RPMI7951 (cell line): Measurements from ENCODE around the gene GNA15. TPM values are rescaled to one million over a fixed set of nuclear protein-coding genes. Genes with fewer than 3 reads are reported as not detected.
A peak's percentile ranks its signal among the peaks of the same experiment; 100 is the strongest.

ENCODE experiments used
- DNase-seq: peaks from one replicate; pipeline ENCODE4 v3.0.0-alpha.2; 2012; ENCODE audit warnings: low read depth
- total RNA-seq: library from RNA; depleted of rRNA; stranded (reverse); fragments of >200 nt; shearing (Covaris generic); gene quantifications from 2 replicates; pipeline ENCODE4 v1.2.3, GENCODE V29; 2014

The GNA15 gene
- total RNA-seq, 1 experiment from 2014 or later, result 36.5 TPM

DNA sequence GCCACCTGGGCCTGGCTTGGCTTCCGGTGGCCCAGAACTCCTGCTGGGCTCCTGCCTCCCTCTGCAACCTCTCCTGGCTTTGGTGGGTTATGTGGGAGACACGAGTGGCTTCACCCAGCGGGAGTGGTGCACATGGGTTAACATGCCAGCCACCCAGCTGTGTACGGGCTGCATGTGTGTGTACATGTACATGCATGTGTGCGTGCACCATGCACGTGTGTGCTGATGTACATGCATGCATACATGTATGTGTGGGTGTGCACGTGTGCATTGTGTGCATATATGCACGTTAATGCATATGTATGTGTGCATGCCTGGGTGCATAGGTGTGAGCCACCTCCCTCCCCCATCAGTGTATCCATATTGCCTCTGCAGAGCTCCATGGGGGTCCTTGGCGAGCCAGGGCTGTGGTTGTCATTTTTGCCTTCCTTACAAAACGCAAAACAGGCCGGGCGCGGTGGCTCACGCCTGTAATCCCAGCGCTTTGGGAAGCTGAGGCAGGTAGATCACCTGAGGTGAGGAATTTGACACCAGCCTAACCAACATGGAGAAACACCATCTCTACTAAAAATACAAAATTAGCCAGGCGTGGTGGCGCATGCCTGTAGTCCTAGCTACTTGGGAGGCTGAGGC is 29.2 kb upstream of the GNA15 start:
- DNase-seq, result no peak

- DNase-seq, result no peak
These were observed 28.2 kb upstream of the GNA15 start for GRCh38 chr19:3107658-3108057.

DNA sequence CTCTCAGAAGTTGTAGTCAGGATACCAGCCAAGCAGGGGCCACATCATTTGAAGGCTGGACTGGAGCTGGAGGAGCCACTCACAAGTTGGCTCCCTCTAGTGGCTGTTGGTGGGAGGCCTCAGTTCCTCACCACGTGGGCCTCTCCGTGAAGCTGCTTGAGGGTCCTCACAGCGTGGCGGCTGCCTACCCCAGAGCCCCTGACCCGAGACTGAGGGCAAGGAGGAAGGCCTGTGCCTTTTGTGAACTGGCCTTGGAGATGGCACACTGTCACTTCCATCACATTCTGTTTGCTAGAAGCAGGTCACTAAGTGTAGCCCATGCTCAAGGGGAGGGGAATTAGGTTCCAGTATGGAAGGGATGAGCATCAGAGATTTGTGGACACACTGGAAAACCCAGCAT is 27.1 kb upstream of the GNA15 start:
- DNase-seq, result peak; percentile 48

DNA sequence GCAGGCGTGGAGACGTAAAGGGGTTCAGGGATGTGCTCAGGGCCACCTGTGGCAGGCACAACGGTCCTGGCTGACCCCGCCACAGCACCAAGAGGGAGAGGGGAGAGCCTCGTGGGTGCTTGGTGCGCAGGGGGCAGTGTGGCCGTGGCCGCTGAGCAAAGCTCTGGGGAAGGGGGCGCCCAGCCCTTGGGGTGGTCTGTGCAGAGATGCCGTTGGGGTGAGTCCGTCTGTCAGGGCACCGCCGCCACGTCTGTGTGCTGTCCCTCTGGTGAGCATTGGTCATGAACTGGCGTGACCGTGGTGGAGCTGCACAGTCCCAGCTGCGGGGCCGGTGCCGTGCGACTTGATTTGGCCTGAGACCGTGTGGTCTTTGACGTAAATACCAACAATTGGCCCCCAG is 26.3 kb upstream of the GNA15 start:
- DNase-seq, result no peak

DNA sequence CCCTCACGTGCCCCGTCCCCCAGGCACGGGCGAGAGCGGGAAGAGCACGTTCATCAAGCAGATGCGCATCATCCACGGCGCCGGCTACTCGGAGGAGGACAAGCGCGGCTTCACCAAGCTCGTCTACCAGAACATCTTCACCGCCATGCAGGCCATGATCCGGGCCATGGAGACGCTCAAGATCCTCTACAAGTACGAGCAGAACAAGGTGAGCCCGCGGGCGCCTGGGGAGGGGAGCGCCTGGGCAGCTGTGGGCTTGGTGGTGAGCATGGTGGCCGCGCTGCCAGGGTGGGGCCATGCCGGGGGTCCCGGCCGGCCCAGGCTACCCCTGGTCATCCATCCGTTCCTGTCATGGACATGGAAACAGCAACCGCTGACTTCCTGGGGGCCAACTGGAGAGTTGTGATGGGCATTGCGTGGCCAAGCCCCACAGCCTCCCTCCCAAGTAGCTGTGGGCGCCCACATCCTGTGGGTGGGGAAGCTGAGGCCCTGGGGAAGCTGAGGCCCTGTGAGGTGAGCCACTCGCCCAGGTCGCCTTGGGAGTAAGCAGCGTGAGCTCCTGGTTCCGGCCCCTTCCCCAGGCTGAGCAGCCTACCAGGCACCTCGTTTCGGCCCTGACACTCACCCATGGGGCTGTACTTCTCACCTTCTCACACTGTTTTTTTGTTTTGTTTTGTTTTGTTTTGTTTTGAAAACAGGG is 25.6 kb upstream of the GNA15 start:
- no peak for DNase-seq

DNA sequence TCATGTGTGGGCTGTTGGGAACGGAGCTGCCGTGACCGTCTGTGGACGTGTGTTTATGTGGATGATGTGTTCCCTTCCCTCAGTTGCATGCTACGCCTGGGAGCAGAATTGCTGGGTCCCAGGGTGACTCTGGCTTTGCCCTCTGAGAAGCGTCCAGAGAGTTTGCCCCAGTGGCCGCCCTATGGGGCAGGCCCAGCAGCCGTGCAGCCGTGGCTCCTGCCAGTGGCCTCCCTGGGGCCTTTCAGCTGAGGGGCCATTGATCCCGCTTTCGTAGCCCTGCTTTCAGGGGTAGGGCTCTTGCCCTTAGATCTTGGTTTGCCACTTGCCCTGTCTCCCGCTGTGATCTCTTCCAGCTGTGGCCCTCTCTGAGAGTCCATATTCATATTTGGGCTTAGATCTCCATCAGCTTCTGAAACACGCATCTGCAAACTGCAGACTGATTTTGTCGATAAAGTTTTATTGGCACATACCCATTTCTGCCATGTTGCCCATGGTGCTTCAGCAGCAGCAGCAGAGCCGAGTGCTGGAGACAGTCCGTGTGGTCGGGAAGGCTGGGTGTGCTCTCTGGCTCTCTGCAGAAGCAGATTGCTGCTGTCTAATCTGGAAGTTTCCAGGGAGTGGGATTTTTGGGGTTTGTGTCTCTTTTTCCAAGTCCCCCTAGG is 24.1 kb upstream of the GNA15 start:
- DNase-seq, result no peak

DNA sequence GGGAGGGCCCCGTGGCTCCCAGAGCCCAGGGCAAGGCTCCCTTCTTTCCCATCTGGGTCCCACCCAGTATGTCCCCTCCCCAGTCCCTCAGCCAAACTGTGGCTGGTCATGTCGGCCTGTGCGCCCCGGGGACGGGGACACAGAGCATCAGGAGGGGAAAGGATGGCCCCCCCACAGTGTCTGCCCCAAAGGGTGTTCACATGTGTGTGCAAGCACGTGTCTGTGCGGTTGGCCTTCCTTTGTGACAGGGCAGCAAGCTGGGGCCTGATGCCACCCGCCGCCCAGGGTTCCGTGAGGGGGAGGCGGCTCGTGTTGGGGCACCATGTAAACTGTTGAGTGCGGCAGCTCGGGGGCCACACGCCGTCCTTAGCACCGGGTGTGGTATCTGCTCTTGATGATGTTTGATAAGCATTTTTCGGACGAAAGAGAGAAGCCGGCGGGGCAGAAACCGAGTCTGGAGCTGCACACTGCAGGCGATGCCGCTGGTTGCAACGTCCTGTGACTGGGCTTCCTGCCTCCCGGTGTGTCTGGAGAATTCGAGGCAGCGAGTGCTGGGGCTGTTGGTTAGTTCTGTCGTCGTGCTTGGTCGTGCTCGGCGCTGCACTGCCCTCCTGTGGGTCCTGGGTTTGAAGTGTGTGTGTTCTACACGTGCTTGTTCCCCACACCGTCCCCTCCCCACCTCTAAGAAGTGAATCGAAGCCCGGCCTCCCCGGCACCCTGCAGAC is 23.3 kb upstream of the GNA15 start:
- no peak for DNase-seq

DNA sequence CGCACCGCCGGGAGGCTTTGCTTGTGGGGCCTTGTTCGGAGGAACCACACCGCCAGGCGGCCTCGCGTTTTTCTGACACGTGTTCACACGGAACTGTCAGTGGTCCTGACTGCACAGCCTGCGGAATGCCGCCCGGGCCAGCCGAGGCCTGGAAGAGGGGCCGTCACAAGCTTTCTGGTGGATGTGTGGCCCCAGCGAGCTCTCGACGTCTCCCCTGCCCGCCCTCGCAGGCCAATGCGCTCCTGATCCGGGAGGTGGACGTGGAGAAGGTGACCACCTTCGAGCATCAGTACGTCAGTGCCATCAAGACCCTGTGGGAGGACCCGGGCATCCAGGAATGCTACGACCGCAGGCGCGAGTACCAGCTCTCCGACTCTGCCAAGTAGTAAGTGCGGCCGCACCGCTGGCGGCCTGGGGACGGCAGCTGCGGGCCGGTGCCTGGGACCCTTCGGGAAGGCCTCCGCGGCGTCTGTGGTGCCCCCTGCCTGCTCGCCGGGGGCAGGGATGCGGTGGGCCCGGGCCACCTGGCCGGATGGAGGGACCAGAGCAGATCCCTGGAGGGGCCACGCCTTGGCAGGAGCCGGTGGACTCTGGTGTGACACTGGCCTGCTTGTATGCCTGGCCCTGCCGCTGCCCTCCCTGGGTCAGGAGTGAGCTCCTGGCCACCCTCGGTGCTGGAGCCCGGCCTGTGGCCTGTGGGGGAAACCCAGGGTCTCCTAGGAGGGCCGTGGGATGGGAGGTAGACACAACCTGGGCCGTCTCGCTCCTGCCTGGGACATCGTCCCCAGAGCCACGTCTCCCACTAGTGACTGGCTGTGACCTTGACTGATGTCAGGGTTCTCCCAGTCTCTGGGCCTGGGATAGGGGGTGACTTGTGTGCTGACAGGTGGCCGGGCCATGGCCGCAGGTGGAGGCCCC is 22.5 kb upstream of the GNA15 start:
- DNase-seq, result no peak

- DNase-seq, result no peak
These were observed 21.7 kb upstream of the GNA15 start for GRCh38 chr19:3114018-3114726.

DNA sequence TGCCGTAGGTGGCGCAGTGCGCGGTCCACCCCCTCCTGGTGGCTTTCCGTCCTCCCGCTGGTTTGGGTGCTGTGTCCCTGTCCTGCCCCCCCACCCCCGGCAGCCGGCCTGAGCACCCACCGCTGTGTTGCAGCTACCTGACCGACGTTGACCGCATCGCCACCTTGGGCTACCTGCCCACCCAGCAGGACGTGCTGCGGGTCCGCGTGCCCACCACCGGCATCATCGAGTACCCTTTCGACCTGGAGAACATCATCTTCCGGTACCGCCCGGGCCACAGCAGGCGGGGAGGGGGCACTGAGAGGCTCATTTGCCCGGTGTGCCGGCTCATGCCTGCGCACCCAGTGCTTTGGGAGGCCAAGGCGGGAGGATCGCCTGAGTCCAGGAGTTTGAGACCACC is 21.0 kb upstream of the GNA15 start:
- no peak for DNase-seq

GRCh38 chr19:3115411-3115810 is 20.4 kb upstream of the GNA15 start:
- no peak for DNase-seq

- DNase-seq, result no peak
These were observed 19.8 kb upstream of the GNA15 start for GRCh38 chr19:3115916-3116602.

- no peak for DNase-seq
These were observed 19.2 kb upstream of the GNA15 start for GRCh38 chr19:3116621-3117020.

GRCh38 chr19:3117716-3118115 is 18.1 kb upstream of the GNA15 start:
- no peak for DNase-seq

GRCh38 chr19:3118232-3119070 is 17.4 kb upstream of the GNA15 start:
- DNase-seq, result no peak

- DNase-seq, result no peak
These were observed 16.7 kb upstream of the GNA15 start for GRCh38 chr19:3119071-3119595.

DNA sequence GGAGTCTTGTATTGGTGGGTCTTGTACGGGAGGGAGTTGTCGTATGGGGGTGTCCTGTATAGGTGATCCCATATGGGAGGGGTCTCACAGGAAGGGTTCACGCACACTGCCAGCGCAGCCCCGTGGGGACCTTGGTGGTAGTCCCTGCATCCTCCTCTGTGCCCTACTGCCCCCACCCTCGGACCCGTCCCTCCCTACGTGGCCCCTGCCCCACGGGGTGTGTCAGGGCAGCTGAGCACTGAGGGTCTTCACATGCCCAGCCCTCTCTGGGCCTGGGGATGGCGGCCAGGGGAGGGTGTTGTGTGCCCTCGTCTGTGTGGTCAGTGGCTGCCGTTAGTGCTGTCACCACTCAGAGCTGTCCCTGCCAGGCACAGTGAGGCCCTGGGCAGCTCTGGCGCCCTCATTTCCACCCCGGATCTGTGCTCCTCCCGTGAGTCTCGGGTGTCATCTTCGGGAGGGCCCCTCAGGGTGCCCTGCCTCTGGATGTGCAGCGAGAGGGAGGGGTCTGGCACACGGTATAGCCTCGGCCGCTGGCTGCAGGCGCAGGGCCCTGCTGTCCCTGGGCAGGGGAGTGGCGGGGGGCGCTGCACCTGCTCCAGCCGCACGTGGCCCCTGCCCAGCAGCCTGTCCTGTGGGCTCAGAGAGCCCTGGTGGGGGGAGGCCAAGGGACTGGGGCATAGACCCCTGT is 16.0 kb upstream of the GNA15 start:
- DNase-seq, result no peak

GRCh38 chr19:3120611-3121276 is 15.1 kb upstream of the GNA15 start:
- DNase-seq, result no peak
